WI38 (cell line): ENCODE measurements around the gene ADAMTS6.

Source experiments
- H3K4me3 ChIP-seq: 2 replicates; pipeline ENCODE4 v1.5.1; 2011; ENCODE audit warnings: low read depth, mild to moderate bottlenecking, control low read depth, low read length
- CTCF ChIP-seq: IDR thresholded peaks from 2 replicates; pipeline ENCODE4 v1.5.1; 2012; ENCODE audit warnings: low read depth, mild to moderate bottlenecking, control low read depth, low read length

ADAMTS6 gene

GRCh38 chr5:65440456-65440855 is 41.3 kb downstream of the ADAMTS6 start:
- TF ChIP-seq CTCF = no peak
- H3K4me3 ChIP-seq = no peak overlapping the region

GRCh38 chr5:65434122-65434521 is 47.6 kb downstream of the ADAMTS6 start:
- no peak for TF ChIP-seq CTCF
- H3K4me3 ChIP-seq = no peak overlapping the region

- TF ChIP-seq CTCF = no peak
- H3K4me3 ChIP-seq = no peak overlapping the region
These were observed 55.1 kb downstream of the ADAMTS6 start for GRCh38 chr5:65426656-65427055.

GRCh38 chr5:65423623-65424022 is 58.1 kb downstream of the ADAMTS6 start:
- TF ChIP-seq CTCF = no peak
- H3K4me3 ChIP-seq = no peak overlapping the region

- no peak for TF ChIP-seq CTCF
These were observed 63.1 kb downstream of the ADAMTS6 start for GRCh38 chr5:65418661-65419060.

GRCh38 chr5:65413822-65414221 is 67.9 kb downstream of the ADAMTS6 start:
- no peak overlapping the region for H3K4me3 ChIP-seq
- no peak for TF ChIP-seq CTCF

More at GRCh38 chr5:65418661-65419060, 63.1 kb downstream of the ADAMTS6 start:
- H3K4me3 ChIP-seq = no peak overlapping the region

- TF ChIP-seq CTCF = no peak
These were observed 68.9 kb downstream of the ADAMTS6 start for GRCh38 chr5:65412842-65413241.

More at GRCh38 chr5:65412842-65413241, 68.9 kb downstream of the ADAMTS6 start:
- no peak overlapping the region for H3K4me3 ChIP-seq
